Right lobe of liver (tissue), 4 donors: ENCODE results near the gene INSRR.

ENCODE experiments used
- POLR2A ChIP-seq: fragments of 450-650 bp; IDR thresholded peaks from one replicate; pipeline ENCODE4 v1.6.1; 2017; ENCODE audit warnings: antibody characterized with exemption, mild to moderate bottlenecking
- TF ChIP-seq, protein P1 (sequence below), 4 donors: fragments of 200-600 bp in 3 of 4; fragments of 450-650 bp in 1 of 4; IDR thresholded peaks; one replicate each; pipeline versions ENCODE4 v1.5.1 to v1.8.0; 2016 to 2022; ENCODE audit warnings: antibody characterized with exemption in 4 of 4, mild to moderate bottlenecking in 2 of 4
- donor health status: DM: no; HTN: no; CAD: no.
- donor health status: DM: no; HTN: no; CAD: no.
- donor health status: DM: no; HTN: yes; CAD: no.

DNA sequence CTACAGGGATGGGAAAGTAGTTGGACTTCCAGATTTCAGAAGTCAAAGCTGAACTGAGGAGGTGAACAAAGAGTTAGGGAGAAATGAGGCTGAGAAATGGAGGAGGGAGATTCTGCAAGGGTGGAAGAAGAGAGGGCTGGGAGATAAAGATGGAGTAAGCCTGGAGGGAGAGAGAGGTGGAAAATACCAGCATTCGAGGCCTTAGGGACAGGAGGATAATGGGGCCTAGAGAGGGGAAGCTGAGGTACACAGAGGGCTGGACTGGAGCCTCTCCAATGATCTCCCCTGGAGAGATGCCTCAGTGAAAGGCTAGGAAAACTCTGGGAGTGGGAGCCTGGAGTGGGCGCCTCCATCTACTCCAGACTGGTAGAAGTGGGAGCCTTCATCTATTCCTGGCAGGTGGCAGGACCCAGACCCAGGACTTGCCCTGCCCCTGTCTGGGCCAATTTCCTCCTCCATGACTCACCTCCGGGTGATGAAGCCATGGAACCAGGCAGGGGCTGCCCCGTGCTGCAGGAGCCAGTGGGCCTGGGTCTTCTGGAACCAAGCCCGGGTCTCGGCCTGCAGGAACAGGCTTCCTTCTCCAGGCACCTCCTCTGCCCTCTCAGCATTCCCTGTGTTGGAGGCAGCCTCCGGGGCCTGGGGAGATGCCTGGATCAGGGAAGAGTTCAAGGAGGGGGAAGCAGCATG lies 44.2 kb downstream of the INSRR start:
- TF ChIP-seq, protein P1, sequence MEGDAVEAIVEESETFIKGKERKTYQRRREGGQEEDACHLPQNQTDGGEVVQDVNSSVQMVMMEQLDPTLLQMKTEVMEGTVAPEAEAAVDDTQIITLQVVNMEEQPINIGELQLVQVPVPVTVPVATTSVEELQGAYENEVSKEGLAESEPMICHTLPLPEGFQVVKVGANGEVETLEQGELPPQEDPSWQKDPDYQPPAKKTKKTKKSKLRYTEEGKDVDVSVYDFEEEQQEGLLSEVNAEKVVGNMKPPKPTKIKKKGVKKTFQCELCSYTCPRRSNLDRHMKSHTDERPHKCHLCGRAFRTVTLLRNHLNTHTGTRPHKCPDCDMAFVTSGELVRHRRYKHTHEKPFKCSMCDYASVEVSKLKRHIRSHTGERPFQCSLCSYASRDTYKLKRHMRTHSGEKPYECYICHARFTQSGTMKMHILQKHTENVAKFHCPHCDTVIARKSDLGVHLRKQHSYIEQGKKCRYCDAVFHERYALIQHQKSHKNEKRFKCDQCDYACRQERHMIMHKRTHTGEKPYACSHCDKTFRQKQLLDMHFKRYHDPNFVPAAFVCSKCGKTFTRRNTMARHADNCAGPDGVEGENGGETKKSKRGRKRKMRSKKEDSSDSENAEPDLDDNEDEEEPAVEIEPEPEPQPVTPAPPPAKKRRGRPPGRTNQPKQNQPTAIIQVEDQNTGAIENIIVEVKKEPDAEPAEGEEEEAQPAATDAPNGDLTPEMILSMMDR (IDR thresholded peaks at IDR 0.05), result no peak
- TF ChIP-seq POLR2A, result no peak
